Activated gamma-delta T cell treated with anti-CD3 and anti-CD28 coated beads, Interleukin-2, amount 50 U/mL, for 16 hours (primary cell): Measurements from ENCODE around the gene CMTM8.
A peak's percentile ranks its signal among the peaks of the same experiment; 100 is the strongest.

Source experiments
- DNase-seq: peaks from one replicate; pipeline ENCODE4 v3.0.0-alpha.2; 2020; ENCODE audit warnings: low read depth

CMTM8 gene

DNA sequence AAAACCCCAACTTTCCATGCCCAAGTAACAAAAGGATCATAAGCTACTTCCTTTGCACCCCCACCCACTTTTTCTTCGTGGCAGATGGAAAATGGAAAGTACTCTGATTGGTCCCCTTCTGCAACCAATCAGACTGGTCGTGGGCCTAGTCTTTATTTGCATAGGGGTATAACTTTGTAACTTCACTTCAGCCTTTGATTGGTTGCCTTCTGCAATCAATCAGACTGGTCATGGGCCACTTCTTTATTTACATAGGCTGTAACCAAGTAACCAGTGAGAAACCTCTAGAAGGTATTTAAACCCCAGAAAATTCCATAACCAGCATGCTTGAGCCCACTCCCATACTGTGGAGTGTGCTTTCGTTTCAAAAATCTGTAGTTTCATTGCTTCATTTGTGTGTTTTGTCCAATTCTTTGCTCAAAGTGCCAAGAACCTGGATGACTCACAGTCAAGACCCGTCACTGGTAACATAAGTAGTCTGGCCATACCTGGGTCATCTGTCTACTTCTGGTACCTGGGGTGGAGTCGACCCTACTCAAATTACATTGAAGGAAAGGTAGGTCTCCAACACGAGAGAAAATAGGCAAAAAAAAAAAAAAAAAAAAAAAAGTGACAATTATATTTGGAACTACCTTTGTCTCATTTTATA, 41.9 kb downstream of the CMTM8 start:
- DNase-seq = no peak

GRCh38 chr3:32281570-32282106, 43.2 kb downstream of the CMTM8 start:
- no peak for DNase-seq

DNA sequence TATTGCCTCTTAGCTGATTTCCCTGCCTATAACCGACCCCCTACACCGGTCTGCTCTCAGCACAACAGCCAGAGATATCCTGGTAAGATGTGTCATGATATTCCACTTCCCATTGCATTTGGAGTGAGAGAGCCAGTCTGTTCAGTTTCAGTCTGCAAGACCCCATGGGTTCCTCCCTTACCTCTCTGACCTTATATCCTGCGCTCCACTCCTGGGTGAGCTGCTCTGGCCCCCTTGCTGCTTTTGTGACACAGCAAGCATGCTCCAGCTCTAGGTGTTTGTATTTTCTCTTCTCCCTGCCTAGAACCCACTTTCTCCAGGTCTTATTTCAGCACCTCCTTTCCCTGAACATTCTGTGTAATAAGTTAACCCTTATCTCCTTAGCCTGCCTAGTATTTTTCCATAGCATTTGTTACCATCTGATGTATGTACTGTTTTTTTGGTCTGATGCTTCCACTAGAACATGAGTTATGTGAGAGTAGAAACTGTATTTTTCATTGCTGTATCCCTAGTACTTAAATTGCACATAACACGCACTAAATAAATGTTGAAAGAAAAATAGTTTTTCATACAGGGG, 44.2 kb downstream of the CMTM8 start:
- DNase-seq = no peak

DNA sequence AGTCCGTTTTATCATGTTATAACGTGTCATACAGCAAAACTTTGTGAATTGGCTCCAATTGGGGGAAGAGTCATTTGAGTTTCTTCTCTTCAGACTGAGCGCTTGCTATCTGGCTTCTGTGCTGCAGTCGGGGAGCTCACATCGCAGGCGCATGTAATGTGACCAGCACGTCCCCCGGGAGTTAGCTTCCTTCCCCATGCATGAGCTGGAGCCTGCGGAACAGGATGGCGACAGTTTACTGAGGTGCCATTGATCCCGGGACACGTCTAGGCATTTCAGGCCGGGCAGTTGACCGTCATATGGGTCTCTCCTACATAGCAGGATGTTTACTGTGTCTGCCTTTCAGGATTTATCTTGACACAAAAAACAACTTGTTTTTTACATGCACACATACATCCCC, 44.8 kb downstream of the CMTM8 start:
- no peak for DNase-seq

DNA sequence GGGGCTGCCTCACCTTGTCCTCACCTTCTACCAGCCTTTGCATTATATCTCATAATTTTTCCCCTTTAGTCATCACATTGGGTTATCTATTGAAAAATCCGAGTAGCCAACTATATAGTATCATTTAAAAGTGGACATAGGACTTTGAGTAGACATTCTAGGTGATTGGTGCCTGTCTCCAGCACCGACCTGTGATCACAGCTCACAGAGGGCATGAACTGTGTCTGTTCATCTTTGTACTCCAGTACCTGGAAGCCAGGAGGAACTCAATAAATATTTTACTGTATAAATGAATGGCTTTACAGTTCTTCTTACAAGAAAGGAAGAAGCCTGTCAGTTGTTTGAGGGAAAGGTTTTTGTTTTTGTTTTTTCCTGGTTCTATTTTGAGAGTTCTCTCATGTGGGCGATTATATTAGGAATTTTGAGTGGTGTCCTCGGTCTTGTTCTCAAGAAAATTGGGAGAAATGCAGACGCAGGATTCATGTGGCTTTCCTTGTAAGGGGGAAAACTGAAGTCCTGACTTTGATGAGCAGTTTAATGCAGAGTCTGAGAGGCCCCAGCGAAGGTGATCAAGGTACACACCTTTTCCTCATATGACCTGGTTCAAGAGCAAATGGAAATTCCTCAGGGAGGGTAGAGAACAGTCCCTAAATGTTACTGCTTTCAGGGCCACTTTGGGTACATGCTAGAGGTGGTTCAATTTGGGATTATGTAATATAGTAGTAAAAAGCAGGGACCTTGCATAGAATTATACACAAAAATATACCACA, 46.1 kb downstream of the CMTM8 start:
- DNase-seq = no peak

DNA sequence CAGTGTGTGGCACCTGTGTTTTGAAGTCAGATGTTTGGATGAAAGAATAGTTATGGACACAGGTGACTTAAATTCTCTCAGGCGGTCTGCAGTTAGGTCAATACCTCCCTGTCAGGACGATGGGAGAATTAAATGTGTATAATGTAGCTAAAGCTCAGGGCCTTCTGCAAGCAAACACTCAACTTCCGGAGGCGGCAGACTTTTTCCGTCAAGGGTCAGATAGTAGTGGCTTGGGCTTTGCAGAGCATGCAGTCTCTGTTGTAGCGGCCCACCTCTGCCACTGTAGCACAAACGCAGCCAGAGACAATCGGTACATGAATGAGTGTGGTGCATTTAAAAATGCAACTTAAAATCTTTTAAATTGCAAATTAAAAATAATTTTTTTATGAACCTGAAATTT, 47.4 kb downstream of the CMTM8 start:
- DNase-seq = no peak

DNA sequence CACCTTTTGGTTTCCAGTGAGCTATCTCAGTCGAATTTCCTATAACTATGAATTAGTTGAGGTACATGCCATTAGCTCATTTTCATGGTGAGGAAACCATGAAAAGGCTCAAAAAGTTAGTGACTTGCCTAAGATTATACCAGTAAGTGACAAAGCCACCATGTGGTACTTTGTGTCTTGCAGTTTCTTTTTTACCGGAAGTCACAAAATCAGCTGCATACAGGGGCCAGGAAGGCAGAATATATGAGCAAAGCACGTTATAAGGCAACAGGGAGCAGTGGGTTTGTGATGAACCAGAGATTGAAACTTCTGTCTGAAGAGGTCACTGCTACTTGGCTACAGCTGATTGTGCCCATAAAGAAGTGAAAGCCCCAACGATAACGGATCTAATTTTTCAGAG, 50.3 kb downstream of the CMTM8 start:
- DNase-seq = no peak

GRCh38 chr3:32290619-32291018, 52.1 kb downstream of the CMTM8 start:
- DNase-seq = no peak

DNA sequence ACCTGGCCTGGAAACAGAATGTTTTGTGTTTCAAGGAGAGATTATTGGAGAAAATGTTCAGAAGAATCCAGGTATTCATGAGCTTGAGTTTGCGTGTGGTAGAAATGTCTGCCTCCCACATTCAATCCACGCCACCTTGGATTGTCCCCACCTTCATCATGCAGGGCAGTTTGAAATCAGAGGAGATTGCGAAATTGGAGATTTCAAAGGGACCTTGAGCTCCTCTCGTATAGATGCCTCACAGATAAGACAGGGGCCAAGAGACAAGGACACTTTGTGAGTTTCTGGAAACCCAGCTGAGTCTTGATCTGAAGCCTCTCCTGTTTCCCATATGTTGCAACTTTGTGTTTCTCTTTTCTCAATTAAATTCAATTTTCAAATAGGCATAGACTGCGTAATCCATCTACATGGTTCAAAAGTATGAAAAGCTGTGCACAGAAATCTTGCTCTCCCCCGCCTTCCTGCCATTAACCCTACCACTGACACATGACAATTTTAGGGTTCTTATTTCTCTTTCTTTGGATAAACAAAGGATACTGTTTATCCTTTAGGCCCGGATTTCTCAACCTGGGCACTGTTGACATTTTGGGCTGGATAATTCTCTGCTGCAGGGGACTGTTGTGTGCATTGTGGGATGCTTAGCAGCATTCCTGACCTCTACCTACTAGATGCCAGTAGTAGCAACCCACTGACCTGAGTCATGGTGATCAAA, 53.8 kb downstream of the CMTM8 start:
- no peak for DNase-seq

DNA sequence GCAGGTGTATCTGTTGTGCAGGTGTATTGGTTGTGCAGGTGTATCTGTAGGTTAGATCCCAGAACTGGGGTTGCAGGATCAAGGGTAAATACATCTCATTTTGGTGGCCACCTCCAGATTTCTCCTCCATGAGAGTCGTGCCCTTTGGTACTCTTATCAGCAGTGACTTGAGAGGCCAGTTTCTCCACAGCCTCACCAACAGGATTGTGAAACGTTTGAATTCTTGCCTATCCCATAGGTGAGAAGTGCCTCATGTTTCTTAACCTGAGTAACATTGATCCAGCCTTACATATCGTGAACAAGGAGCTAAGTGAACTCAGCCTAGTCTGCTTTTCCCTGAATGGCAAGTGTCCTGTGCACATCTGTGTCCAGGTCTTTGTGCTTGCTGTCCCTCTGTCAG, 55.4 kb downstream of the CMTM8 start:
- DNase-seq = no peak

DNA sequence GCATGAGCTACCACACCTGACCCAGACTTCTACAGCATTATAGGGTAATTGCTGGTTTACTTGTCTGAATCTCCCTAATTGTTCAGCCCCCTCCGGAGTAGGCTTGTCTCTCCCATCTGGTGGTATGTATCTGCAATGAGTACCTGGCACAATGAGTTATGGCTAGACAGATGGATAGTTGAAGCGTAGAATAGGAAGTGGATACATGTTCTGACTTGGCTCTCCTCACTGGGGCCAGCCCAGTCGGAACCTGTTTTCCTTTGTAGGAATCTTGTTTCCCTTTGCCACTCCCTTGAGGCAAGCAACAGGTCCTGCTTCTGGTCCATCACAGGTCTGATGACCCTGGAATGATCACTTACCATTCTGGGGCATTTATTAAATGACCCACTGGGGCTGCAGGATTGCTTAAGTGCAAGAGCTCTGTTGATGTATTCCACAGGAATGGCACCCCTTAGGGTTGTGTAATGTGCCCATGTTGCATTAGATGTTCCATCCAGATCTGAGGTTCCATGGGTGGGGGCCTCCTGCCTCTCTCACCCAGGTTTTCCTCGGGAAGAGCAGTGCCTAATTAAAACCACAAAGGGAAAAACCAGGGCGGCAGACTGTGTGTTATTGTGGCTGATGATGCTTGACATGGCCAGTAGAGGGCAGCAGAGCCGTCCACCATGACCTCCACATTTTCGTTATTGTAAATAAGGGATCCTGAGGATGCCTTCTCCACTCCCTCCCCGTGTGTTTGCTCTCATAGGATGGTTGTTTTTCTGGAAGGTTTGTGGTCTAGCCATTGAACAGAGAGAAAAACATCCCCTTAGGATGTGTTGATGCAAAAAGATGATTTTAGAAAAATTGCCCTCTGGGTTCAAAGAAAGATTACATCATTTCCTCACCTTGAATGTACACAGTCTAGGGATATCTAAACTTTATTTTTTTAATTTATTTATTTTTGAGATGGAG, 58.0 kb downstream of the CMTM8 start:
- DNase-seq = peak; percentile 39

DNA sequence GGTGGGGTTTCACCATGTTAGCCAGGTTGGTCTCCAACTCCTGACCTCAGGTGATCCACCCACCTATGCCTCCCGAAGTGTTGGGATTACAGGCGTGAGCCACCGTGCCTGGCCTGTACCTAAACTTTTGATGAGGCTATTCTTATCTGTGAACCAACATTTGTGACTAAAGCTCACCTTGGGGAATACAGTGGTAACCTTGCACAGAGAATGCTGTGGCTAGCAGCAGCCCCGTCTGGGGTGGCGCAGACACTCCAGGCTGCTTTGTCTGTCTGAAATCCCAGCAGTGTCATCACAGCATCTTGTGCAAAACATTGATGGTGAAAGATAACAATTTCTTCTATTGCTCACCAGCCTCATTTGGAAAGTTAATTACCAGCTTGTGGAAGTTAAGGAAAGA, 58.9 kb downstream of the CMTM8 start:
- no peak for DNase-seq

GRCh38 chr3:32301426-32301825, 62.9 kb downstream of the CMTM8 start:
- DNase-seq = no peak

DNA sequence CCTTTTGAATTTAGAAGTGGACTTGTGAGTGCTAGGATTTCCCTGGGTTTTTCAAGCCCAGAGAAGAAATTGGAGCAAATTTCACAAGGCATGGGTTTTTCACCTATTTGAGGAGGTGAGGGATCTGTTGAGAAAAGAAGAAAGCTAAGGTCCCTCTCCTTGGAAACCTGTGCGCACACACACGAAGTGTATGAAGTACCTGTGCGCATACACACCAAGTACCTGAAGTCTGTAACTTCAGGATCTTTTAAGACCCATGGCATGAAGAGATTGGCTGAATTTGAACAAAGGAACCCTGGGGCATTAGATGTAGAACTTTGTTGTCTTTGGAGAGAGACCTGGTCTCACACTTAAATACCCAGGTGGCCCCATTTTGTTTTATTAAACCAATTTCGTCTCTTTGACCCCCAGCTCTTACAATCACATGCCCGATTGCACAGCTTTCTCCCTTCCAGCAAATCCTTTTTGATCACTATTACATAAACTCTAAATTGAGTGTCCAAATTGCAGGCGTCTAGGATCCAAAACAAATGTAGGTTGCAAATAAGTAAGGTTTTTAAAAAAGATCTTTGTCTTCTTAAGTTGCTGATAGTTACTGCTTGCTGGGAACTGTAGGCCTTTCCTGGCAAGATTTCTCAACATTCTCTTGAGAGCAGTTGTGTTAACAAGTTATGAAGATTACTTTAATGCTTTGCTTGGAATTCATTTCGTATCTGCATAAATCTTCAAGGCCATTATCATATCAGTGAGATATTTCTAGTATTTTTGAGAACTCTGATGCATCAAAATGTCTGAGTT, 64.3 kb downstream of the CMTM8 start:
- DNase-seq = no peak

DNA sequence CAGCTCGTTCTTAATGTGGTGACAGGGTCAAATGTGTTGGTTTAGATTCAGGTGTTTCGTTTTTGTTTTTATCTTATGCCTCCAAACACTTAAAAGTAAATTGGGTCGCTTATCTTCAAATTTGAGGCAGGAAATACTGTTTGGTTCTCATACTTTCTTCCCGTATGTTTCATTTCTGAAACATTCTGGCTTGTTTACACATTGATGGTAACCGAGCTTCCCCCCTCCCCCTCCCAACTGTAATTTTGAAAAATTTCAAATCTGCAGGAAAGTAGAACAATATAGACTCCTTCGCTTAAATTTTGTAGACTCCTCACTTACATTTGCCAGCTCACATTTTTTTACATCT, 64.9 kb downstream of the CMTM8 start:
- no peak for DNase-seq

DNA sequence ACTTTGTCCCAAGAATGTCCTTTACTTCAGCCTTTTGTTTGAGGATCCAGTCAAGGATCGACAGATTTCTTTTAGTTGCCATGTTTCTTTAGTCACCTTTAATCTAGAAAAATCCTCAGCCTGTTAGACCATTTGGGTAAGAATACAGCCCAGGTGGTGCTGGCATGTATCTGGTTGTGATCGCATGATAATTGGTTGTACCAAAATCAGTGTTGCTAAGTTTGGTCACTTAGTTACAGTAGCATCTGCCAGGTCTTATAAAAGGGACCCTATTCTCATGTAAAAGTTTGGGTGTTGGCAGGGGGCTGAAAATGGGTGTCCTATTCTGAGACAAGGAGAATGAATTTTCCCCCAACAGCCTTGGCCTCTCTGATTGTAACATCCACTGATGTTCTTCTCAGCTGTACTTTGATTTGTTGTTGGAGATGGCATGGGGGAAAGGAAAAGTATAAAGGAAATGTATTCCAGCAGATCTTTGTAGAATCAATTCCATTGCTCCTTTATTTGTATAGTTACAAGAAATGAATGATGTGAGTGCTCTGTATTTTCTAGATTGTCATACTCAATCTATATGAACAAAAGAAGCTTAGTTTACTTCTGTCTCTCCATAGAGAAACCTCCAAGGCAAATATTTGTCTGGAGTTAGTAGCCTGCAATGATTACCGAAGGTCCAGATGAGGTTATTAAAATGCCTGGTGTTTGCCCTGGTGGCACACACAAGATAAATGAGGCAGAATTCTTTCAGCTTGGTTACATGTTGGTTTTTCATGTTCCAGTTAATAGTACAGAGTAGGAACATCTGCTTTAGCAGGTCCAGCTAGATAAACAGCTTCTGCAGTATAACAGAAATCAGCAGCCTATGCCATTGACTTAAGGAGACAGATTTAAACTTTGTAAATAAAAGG, 65.7 kb downstream of the CMTM8 start:
- DNase-seq = no peak

- DNase-seq = no peak
Observed at GRCh38 chr3:32305361-32305876, 66.9 kb downstream of the CMTM8 start.

GRCh38 chr3:32306072-32306471, 67.6 kb downstream of the CMTM8 start:
- DNase-seq = no peak

DNA sequence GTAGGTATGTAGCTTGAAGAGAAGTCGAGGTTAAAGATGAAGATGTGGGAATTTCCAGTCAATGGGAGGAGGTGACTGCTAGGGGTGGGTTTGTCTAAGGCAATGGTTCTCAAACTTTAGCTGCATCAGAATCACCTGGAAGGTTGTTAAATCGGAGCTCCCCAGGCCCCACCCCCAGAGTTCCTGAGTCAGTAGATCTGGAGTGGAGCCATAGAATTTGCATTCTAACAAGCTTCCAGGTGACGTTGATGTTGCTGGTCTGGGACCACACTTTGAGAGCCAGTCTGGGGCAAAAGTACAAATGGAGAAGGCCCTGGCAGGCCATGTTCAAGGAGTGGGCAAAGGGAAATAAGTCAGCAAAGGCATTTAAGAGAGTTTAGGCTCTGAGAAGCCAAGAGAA, 69.1 kb downstream of the CMTM8 start:
- DNase-seq = no peak
